ENCODE measurements around the gene PRR14L.
"Not testable (repeated sequence)": the region's sequence is repeated elsewhere in the genome, so short reads cannot be mapped to it uniquely, and the experiment has no call there.

The PRR14L gene

GRCh38 chr22:31682751-31683150 is 67.2 kb downstream of the PRR14L start:
- no peaks in the 10 kb centered on the region for H3K27me3 Mint-ChIP-seq

GRCh38 chr22:31681349-31682345 is 68.3 kb downstream of the PRR14L start:
- Mint-ChIP-seq H3K9me3 (no peaks in the 10 kb centered on the region), H3K4me3 (no peak overlapping the region), H3K4me1 (peaks cover 5% of the 10 kb centered on the region), H3K36me3 (ENCODE audit: low read depth) (peaks cover 15% of the 10 kb centered on the region), H3K27me3 (no peaks in the 10 kb centered on the region), H3K27ac (no peak overlapping the region)
- ATAC-seq, result no peak
- DNase-seq, result no peak

More at GRCh38 chr22:31682751-31683150, 67.2 kb downstream of the PRR14L start:
- H3K4me3 Mint-ChIP-seq, result no peak overlapping the region
- no peak for DNase-seq
- ATAC-seq, result no peak
- H3K9me3 Mint-ChIP-seq, result no peaks in the 10 kb centered on the region
- H3K27ac Mint-ChIP-seq, result no peak overlapping the region
- H3K4me1 Mint-ChIP-seq, result no peaks in the 10 kb centered on the region
- H3K36me3 Mint-ChIP-seq (ENCODE audit: low read depth), result peaks cover 15% of the 10 kb centered on the region

- no peaks in the 10 kb centered on the region for H3K27me3 Mint-ChIP-seq
- peaks cover 12% of the 10 kb centered on the region for H3K4me1 Mint-ChIP-seq
- ATAC-seq (no peak), DNase-seq (no peak)
- H3K4me3 Mint-ChIP-seq, result no peak overlapping the region
- H3K36me3 Mint-ChIP-seq (ENCODE audit: low read depth), result peaks cover 15% of the 10 kb centered on the region
- H3K27ac Mint-ChIP-seq, result no peak overlapping the region
- no peaks in the 10 kb centered on the region for H3K9me3 Mint-ChIP-seq
These were observed 69.0 kb downstream of the PRR14L start for GRCh38 chr22:31680861-31681341.

GRCh38 chr22:31678748-31679147 is 71.2 kb downstream of the PRR14L start:
- no peak for DNase-seq
- Mint-ChIP-seq H3K27ac (peak overlapping the region; percentile 54), H3K4me1 (peaks cover 13% of the 10 kb centered on the region), H3K4me3 (no peak overlapping the region), H3K36me3 (ENCODE audit: low read depth) (no peaks in the 10 kb centered on the region), H3K9me3 (no peaks in the 10 kb centered on the region), H3K27me3 (no peaks in the 10 kb centered on the region)
- ATAC-seq, result no peak

- ATAC-seq, result peak; percentile 100
- no peaks in the 10 kb centered on the region for H3K36me3 Mint-ChIP-seq (ENCODE audit: low read depth)
These were observed 73.2 kb downstream of the PRR14L start for GRCh38 chr22:31676700-31677099.

GRCh38 chr22:31674219-31674618 is 75.7 kb downstream of the PRR14L start:
- H3K27me3 Mint-ChIP-seq; H3K4me3 Mint-ChIP-seq; H3K9me3 Mint-ChIP-seq; H3K36me3 Mint-ChIP-seq (ENCODE audit: low read depth); ATAC-seq; H3K27ac Mint-ChIP-seq; DNase-seq: not testable (repeated sequence)
- H3K4me1 Mint-ChIP-seq, result peaks cover 13% of the 10 kb centered on the region

More at GRCh38 chr22:31676700-31677099, 73.2 kb downstream of the PRR14L start:
- DNase-seq, result peak; percentile 92
- Mint-ChIP-seq H3K4me1 (peaks cover 13% of the 10 kb centered on the region), H3K4me3 (peak overlapping the region; percentile 84), H3K27me3 (no peaks in the 10 kb centered on the region), H3K9me3 (no peaks in the 10 kb centered on the region), H3K27ac (peak overlapping the region; percentile 92)

GRCh38 chr22:31668849-31669248 is 81.1 kb downstream of the PRR14L start:
- not testable (repeated sequence) for H3K4me1 Mint-ChIP-seq; H3K27ac Mint-ChIP-seq; H3K9me3 Mint-ChIP-seq; H3K4me3 Mint-ChIP-seq; DNase-seq; ATAC-seq; H3K36me3 Mint-ChIP-seq (ENCODE audit: low read depth); H3K27me3 Mint-ChIP-seq

- Mint-ChIP-seq H3K36me3 (ENCODE audit: low read depth) (peaks cover 8% of the 10 kb centered on the region), H3K9me3 (no peaks in the 10 kb centered on the region), H3K27me3 (no peaks in the 10 kb centered on the region), H3K4me1 (peaks cover 33% of the 10 kb centered on the region), H3K27ac (peak overlapping the region; percentile 95), H3K4me3 (peak overlapping the region; percentile 98)
- ATAC-seq, result no peak
- no peak for DNase-seq
These were observed 87.3 kb downstream of the PRR14L start for GRCh38 chr22:31662668-31663037.

- peak within 1 kb of the TSS; percentile 95 for H3K27ac Mint-ChIP-seq
- no peaks in the 10 kb centered on the region for H3K9me3 Mint-ChIP-seq
- peak within 1 kb of the TSS; percentile 98 for H3K4me3 Mint-ChIP-seq
- H3K4me1 Mint-ChIP-seq, result peaks cover 33% of the 10 kb centered on the region
- peak; percentile 87 for ATAC-seq
- peaks cover 8% of the 10 kb centered on the region for H3K36me3 Mint-ChIP-seq (ENCODE audit: low read depth)
- H3K27me3 Mint-ChIP-seq, result no peaks in the 10 kb centered on the region
- peak; percentile 96 for DNase-seq
These were observed 87.9 kb downstream of the PRR14L start, which contains the start of gene PISD for GRCh38 chr22:31661851-31662667. Gene PISD, minus strand, starts transcription at chr22:31662215. Its CDS starts 7 bp downstream, at chr22:31662208.

- Mint-ChIP-seq H3K4me3 (peak overlapping the region; percentile 98), H3K27ac (peak overlapping the region; percentile 95), H3K4me1 (peaks cover 33% of the 10 kb centered on the region)
- DNase-seq, result peak; percentile 36
- peak; percentile 61 for ATAC-seq
- H3K9me3 Mint-ChIP-seq; H3K36me3 Mint-ChIP-seq (ENCODE audit: low read depth); H3K27me3 Mint-ChIP-seq: not testable (repeated sequence)
These were observed 89.0 kb downstream of the PRR14L start for GRCh38 chr22:31660860-31661341.

GRCh38 chr22:31659246-31659645 is 90.7 kb downstream of the PRR14L start:
- ATAC-seq, result no peak
- H3K4me1 Mint-ChIP-seq, result peaks cover 33% of the 10 kb centered on the region
- H3K27ac Mint-ChIP-seq, result no peak overlapping the region
- H3K36me3 Mint-ChIP-seq (ENCODE audit: low read depth), result peaks cover 9% of the 10 kb centered on the region
- DNase-seq, result no peak
- no peaks in the 10 kb centered on the region for H3K9me3 Mint-ChIP-seq
- no peak overlapping the region for H3K4me3 Mint-ChIP-seq
- no peaks in the 10 kb centered on the region for H3K27me3 Mint-ChIP-seq

- no peak overlapping the region for H3K27ac Mint-ChIP-seq
- H3K9me3 Mint-ChIP-seq, result no peaks in the 10 kb centered on the region
- H3K36me3 Mint-ChIP-seq (ENCODE audit: low read depth), result peaks cover 13% of the 10 kb centered on the region
- ATAC-seq, result no peak
- no peak for DNase-seq
- no peak overlapping the region for H3K4me3 Mint-ChIP-seq
- no peaks in the 10 kb centered on the region for H3K27me3 Mint-ChIP-seq
- peaks cover 40% of the 10 kb centered on the region for H3K4me1 Mint-ChIP-seq
These were observed 95.5 kb downstream of the PRR14L start for GRCh38 chr22:31654408-31654807.

GRCh38 chr22:31653944-31654343 is 96.0 kb downstream of the PRR14L start:
- Mint-ChIP-seq H3K27me3 (no peaks in the 10 kb centered on the region), H3K27ac (peak overlapping the region; percentile 29), H3K4me1 (peaks cover 37% of the 10 kb centered on the region), H3K9me3 (no peaks in the 10 kb centered on the region), H3K4me3 (no peak overlapping the region), H3K36me3 (ENCODE audit: low read depth) (peaks cover 12% of the 10 kb centered on the region)
- no peak for DNase-seq
- no peak for ATAC-seq

GRCh38 chr22:31652911-31653684 is 96.8 kb downstream of the PRR14L start:
- no peak for ATAC-seq
- no peak overlapping the region for H3K4me3 Mint-ChIP-seq
- H3K9me3 Mint-ChIP-seq, result no peaks in the 10 kb centered on the region
- no peak overlapping the region for H3K27ac Mint-ChIP-seq
- DNase-seq, result no peak
- peaks cover 18% of the 10 kb centered on the region for H3K36me3 Mint-ChIP-seq (ENCODE audit: low read depth)
- no peaks in the 10 kb centered on the region for H3K27me3 Mint-ChIP-seq
- H3K4me1 Mint-ChIP-seq, result peaks cover 36% of the 10 kb centered on the region
